Measurements from ENCODE around the gene NEIL3. TPM values are rescaled to one million over a fixed set of nuclear protein-coding genes. Genes with fewer than 3 reads are reported as not detected.

Gene NEIL3
- total and polyA plus RNA-seq, 2 of the 8 experiments (the other 6 are each of a cell fraction or from before 2014, with no cell fraction given): 5.5 to 11.0 TPM

- no peaks in the 10 kb centered on the region for H4K20me1 ChIP-seq (replicated peaks in 1 of 2; ENCODE audit: control insufficient read depth in 1 of 2, insufficient read depth in 2 of 2, low read length in 2 of 2)
- no peaks in the 10 kb centered on the region; a peak in 1 of 8 replicates for H3K36me3 ChIP-seq (ENCODE audit: control insufficient read depth in 2 of 4, insufficient read depth in 4 of 4, low read length in 3 of 4)
- no peak overlapping the region for H2BK5ac ChIP-seq (ENCODE audit: low read depth, low read length)
- no peak overlapping the region for H4K91ac ChIP-seq (replicated peaks; ENCODE audit: insufficient read length, low read length)
- H4K8ac ChIP-seq (ENCODE audit: extremely low read depth, insufficient read depth, low read length): no peak overlapping the region
- no peaks in the 10 kb centered on the region for H3K79me1 ChIP-seq (ENCODE audit: low read depth, low read length)
- 97% methylated on average over 2 of the region's 2 CpGs; no CpG with 5 or more reads in 1 of the 2 experiments for WGBS, 2 experiments (ENCODE audit: extremely low coverage in 1 of 2, insufficient coverage in 1 of 2, insufficient read length in 1 of 2, insufficient replicate concordance in 2 of 2, low coverage in 1 of 2, low lambda C conversion rate in 2 of 2, missing lambda C conversion rate in 1 of 2)
- no peak overlapping the region for H3K4ac ChIP-seq (replicated peaks; ENCODE audit: insufficient read length, low read depth, low read length)
- TF ChIP-seq BACH1 (IDR thresholded peaks at IDR 0.05; ENCODE audit: low read length): no peak
- no peak for TF ChIP-seq KDM4A (IDR thresholded peaks at IDR 0.05; ENCODE audit: low read depth, low read length, severe bottlenecking)
- TF ChIP-seq POU5F1 (IDR thresholded peaks at IDR 0.05; ENCODE audit: low read depth, low read length): no peak
- no peak for TF ChIP-seq POLR2A (IDR thresholded peaks at IDR 0.05; ENCODE audit: control extremely low read depth in 1 of 2, low read depth in 2 of 2, low read length in 2 of 2)
- no peak for TF ChIP-seq FOSL1 (IDR thresholded peaks at IDR 0.05; ENCODE audit: insufficient read depth, low read depth, low read length)
- TF ChIP-seq TAF7 (optimal IDR thresholded peaks at IDR 0.05; ENCODE audit: borderline replicate concordance, low read depth, low read length): no peak
- TF ChIP-seq EP300 (IDR thresholded peaks at IDR 0.05; ENCODE audit: borderline replicate concordance in 1 of 2, low read depth in 2 of 2, low read length in 2 of 2): no peak
- TF ChIP-seq, protein P1, sequence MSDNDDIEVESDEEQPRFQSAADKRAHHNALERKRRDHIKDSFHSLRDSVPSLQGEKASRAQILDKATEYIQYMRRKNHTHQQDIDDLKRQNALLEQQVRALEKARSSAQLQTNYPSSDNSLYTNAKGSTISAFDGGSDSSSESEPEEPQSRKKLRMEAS (IDR thresholded peaks at IDR 0.05): no peak
- TF ChIP-seq SUZ12 (IDR thresholded peaks at IDR 0.05; ENCODE audit: low read length): no peak
- TF ChIP-seq NRF1 (IDR thresholded peaks at IDR 0.05; ENCODE audit: low read depth, low read length): no peak
- H2BK15ac ChIP-seq (ENCODE audit: low read length): no peak overlapping the region
- no peak overlapping the region for H2BK20ac ChIP-seq (ENCODE audit: low read length)
- H3K4me2 ChIP-seq (ENCODE audit: insufficient read depth in 1 of 2, low read depth in 2 of 2, low read length in 2 of 2): no peak overlapping the region
- H3K79me2 ChIP-seq (ENCODE audit: control insufficient read depth in 1 of 2, insufficient read depth in 2 of 2, low read length in 2 of 2): no peaks in the 10 kb centered on the region
- H2AK5ac ChIP-seq (ENCODE audit: low read depth, low read length): no peak overlapping the region
- no peak overlapping the region for H4K5ac ChIP-seq (ENCODE audit: insufficient read length, low read depth, low read length)
- H3K4me1 ChIP-seq (replicated peaks in 1 of 4; ENCODE audit: control insufficient read depth in 3 of 4, insufficient read depth in 4 of 4, low read length in 3 of 4): no peaks in the 10 kb centered on the region; a peak in 1 of 7 replicates
- no peak overlapping the region for H2BK12ac ChIP-seq (ENCODE audit: low read depth, low read length)
- DNase-seq (ENCODE audit: low read depth in 1 of 2, low spot score in 2 of 2): no peak
- H3K9ac ChIP-seq (replicated peaks in 1 of 4; ENCODE audit: extremely low read depth in 1 of 4, low read depth in 3 of 4, low read length in 3 of 4): no peak overlapping the region
- no peak overlapping the region for H3K23ac ChIP-seq (ENCODE audit: insufficient read length)
- H3K56ac ChIP-seq (replicated peaks; ENCODE audit: insufficient read length, low read depth, low read length): no peak overlapping the region
- no peak overlapping the region for H3K14ac ChIP-seq (ENCODE audit: insufficient read length)
- H3K27ac ChIP-seq (ENCODE audit: low read depth, low read length): no peak overlapping the region
- ChIA-PET CTCF (ENCODE audit: partially characterized antibody) (no interaction called here), POLR2A (ENCODE audit: partially characterized antibody) (no interaction called here)
- 0 out of 4 replicates have a peak, but pooled peaks cover 0 to 1% of the 10 kb centered on the region in 2 experiments for H3K9me3 ChIP-seq (ENCODE audit: insufficient read depth in 2 of 2, low read depth in 1 of 2, low read length in 1 of 2)
- no peak overlapping the region for H2AFZ ChIP-seq (ENCODE audit: low read length)
- no peaks in the 10 kb centered on the region for H3K23me2 ChIP-seq (ENCODE audit: low read depth, low read length)
- no peaks in the 10 kb centered on the region for H3K27me3 ChIP-seq (replicated peaks in 1 of 4; ENCODE audit: control insufficient read depth in 3 of 4, extremely low read depth in 1 of 4, insufficient read depth in 3 of 4, low read length in 3 of 4)
- no peak overlapping the region for H3K4me3 ChIP-seq (ENCODE audit: extremely low read depth in 1 of 4, insufficient read depth in 2 of 4, low read depth in 3 of 4, low read length in 4 of 4)
- H2BK120ac ChIP-seq (replicated peaks; ENCODE audit: low read depth, low read length): no peak overlapping the region
- H3K18ac ChIP-seq (ENCODE audit: extremely low read depth, low read length): no peak overlapping the region
- FAIRE-seq: no peak
These were observed 17.5 kb upstream of the NEIL3 start for GRCh38 chr4:177292171-177292570.

All from H1 (cell line).